Transverse colon (tissue), 4 donors: ENCODE results near the gene CLN5. TPM values are rescaled to one million over a fixed set of nuclear protein-coding genes. Genes with fewer than 3 reads are reported as not detected.

Experiments
- DNase-seq: peaks from one replicate; pipeline ENCODE4 v3.0.0-alpha.2; 2019
- H3K27ac ChIP-seq, 4 donors: fragments of 200-600 bp; sonication (generic); 2 replicates each; pipeline ENCODE4 v1.5.1; 2016 to 2018; ENCODE audit warnings: inconsistent platforms in 4 of 4
- H3K27me3 ChIP-seq: fragments of 200-600 bp; sonication (generic); 2 replicates; pipeline ENCODE4 v1.5.1; 2017; ENCODE audit warnings: inconsistent platforms
- H3K36me3 ChIP-seq, 4 donors: fragments of 200-600 bp; sonication (generic); 2 replicates each; pipeline ENCODE4 v1.5.1; 2017 to 2019; ENCODE audit warnings: inconsistent platforms in 4 of 4
- H3K4me1 ChIP-seq, 4 donors: fragments of 200-600 bp; sonication (generic); 2 replicates each; pipeline ENCODE4 v1.5.1; 2017 to 2020; ENCODE audit warnings: inconsistent platforms in 4 of 4
- H3K4me3 ChIP-seq, 4 donors: fragments of 200-600 bp; sonication (generic); 1 replicate in 1 of 4; 2 replicates in 3 of 4; pipeline versions ENCODE4 v1.5.1 to v1.6.1; 2017 to 2019; ENCODE audit warnings: inconsistent platforms in 4 of 4
- H3K9me3 ChIP-seq, 2 donors: fragments of 200-600 bp; sonication (generic); 2 replicates each; pipeline ENCODE4 v1.5.1; 2017 to 2019; ENCODE audit warnings: inconsistent platforms in 2 of 2
- EP300 ChIP-seq: sonication (generic); formaldehyde crosslinking; IDR thresholded peaks from one replicate; pipeline ENCODE4 v1.6.1; 2017; ENCODE audit warnings: antibody characterized with exemption, low read depth
- POLR2A ChIP-seq: fragments of 450-650 bp; IDR thresholded peaks from one replicate; pipeline ENCODE4 v1.6.1; 2016; ENCODE audit warnings: antibody characterized with exemption, mild to moderate bottlenecking, moderate library complexity
- POLR2AphosphoS5 ChIP-seq, 3 donors: sonication (generic); formaldehyde crosslinking; IDR thresholded peaks; one replicate each; pipeline ENCODE4 v1.6.1; 2016; ENCODE audit warnings: antibody characterized with exemption in 3 of 3
- WGBS, 2 donors: methylation state at CpG; one replicate each; pipeline ENCODE4 v1.1.5; 2018; ENCODE audit warnings: low coverage in 1 of 2; 5-methylcytosine and 5-hydroxymethylcytosine counted together
- in situ Hi-C, 4 donors: fragments of 200-750 bp; cut with MboI; loops; one replicate each; pipeline versions ENCODE4 v1.15.0 to v1.15.1; 2017; ENCODE audit warnings: low sequenced_read_pairs in 3 of 4, low pct_ligation_motif_present in 1 of 4, low pct_unique_long_range_greater_than_20kb in 1 of 4
- intact Hi-C: fragments of 100-400 bp; cut with DNase I; formaldehyde crosslinking; loops from one replicate; pipeline ENCODE4 v1.15.1; 2023; ENCODE audit warnings: low total_unique reads
- total RNA-seq, 4 donors: library from RNA; depleted of rRNA; stranded (reverse); fragments of >200 nt; gene quantifications; one replicate each; pipeline ENCODE4 v1.1.0, GENCODE V29; 2016
- TF ChIP-seq, protein P1 (sequence below), 5 experiments: fragments of 200-600 bp in 3 of 5; fragments of 450-650 bp in 2 of 5; sonication (generic) in 3 of 5; IDR thresholded peaks; 1 replicate in 2 of 5; 2 replicates in 3 of 5; pipeline ENCODE4 v1.5.1; 2016 to 2017; ENCODE audit warnings: antibody characterized with exemption in 5 of 5, inconsistent platforms in 3 of 5, mild to moderate bottlenecking in 2 of 5, moderate library complexity in 1 of 5

The CLN5 gene
- total RNA-seq, 4 donors from 2014 or later = 1.6 to 28.7 (median 21.8) TPM

DNA sequence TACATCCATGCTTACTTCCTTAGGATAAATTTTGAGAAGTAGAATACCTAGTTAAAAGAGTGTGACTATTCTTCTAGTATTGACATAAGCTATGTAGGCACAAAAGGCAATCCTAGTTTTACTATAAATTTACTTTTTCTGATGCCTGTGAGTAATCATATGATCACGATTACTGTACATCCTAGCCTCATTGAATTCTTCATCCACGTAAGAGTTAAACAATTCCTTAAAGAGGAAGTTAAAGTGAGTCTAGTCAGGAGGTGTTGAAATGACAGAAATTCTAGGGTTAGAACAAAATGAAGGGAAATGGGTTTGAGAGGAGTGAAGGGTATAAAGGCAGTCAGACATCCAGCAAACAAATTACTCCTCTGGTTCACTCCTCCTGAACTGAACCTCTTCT is 43.7 kb upstream of the CLN5 start, which contains the start of gene ACOD1:
Gene ACOD1, plus strand, starts transcription at position 363 of the 400 bp plus-strand sequence. CDS start 48 bp downstream, outside the sequence.
- H3K27ac ChIP-seq = no peak within 1 kb of the TSS
- H3K9me3 ChIP-seq = no peaks in the 10 kb centered on the region
- WGBS, 2 donors = 27 to 74% methylated on average over 2 of the region's 2 CpGs
- TF ChIP-seq, protein P1, sequence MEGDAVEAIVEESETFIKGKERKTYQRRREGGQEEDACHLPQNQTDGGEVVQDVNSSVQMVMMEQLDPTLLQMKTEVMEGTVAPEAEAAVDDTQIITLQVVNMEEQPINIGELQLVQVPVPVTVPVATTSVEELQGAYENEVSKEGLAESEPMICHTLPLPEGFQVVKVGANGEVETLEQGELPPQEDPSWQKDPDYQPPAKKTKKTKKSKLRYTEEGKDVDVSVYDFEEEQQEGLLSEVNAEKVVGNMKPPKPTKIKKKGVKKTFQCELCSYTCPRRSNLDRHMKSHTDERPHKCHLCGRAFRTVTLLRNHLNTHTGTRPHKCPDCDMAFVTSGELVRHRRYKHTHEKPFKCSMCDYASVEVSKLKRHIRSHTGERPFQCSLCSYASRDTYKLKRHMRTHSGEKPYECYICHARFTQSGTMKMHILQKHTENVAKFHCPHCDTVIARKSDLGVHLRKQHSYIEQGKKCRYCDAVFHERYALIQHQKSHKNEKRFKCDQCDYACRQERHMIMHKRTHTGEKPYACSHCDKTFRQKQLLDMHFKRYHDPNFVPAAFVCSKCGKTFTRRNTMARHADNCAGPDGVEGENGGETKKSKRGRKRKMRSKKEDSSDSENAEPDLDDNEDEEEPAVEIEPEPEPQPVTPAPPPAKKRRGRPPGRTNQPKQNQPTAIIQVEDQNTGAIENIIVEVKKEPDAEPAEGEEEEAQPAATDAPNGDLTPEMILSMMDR (IDR thresholded peaks at IDR 0.05) = no peak
- TF ChIP-seq POLR2AphosphoS5 (IDR thresholded peaks at IDR 0.05) (no peak), EP300 (no peak), POLR2A (no peak)
- H3K4me1 ChIP-seq = no peaks in the 10 kb centered on the region
- H3K27me3 ChIP-seq = no peaks in the 10 kb centered on the region
- intact Hi-C loops (no loop called here), in situ Hi-C loops (no loop called here)
- no peaks in the 10 kb centered on the region for H3K36me3 ChIP-seq
- H3K4me3 ChIP-seq = no peak within 1 kb of the TSS
- no peak for DNase-seq

DNA sequence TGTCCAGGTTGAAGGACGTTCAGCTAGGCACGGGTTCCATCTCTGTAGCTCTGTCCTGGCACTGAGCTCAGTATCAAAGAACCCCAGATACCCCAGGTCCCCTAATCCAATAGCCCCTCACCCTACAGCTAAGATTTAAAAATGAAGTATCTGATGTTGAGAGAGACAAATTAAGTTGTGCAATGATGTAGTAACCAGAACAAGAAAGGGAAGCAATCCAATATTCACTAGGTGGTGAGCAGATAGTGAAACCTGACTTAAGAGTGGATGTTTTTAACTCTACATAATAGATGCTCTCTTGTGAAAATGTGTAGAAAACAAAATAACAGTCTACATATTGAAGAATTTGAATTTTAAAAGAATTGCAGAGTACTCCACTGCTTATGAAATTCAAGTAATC is 41.8 kb upstream of the CLN5 start:
- DNase-seq = no peak
- H3K27me3 ChIP-seq = no peaks in the 10 kb centered on the region
- WGBS, 2 donors = 86 to 96% methylated on average over 2 of the region's 2 CpGs
- no peak for TF ChIP-seq EP300
- no peak overlapping the region for H3K27ac ChIP-seq
- H3K4me3 ChIP-seq = no peak overlapping the region
- in situ Hi-C loops (no loop called here), intact Hi-C loops (no loop called here)
- no peaks in the 10 kb centered on the region for H3K4me1 ChIP-seq
- no peaks in the 10 kb centered on the region for H3K9me3 ChIP-seq
- no peaks in the 10 kb centered on the region for H3K36me3 ChIP-seq

DNA sequence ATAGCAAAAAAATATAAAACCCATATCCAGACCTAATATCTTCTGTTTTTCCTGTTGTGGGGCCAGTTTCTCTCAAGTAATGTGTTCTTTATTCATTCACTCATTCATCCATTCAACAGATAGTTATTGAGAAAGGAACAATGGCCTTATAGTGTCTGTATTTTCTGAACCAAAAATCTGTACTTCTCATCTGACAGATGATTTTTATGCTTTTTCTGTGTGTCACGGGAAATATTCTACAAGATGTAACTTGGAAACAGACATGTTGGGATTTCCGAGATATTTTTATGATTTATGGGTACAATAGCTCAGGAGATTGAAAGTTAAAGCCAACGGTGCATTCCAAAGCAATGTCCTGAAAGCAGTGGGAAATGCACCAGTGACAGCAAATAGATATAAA is 37.9 kb upstream of the CLN5 start:
- DNase-seq = no peak
- in situ Hi-C loops (no loop called here), intact Hi-C loops (no loop called here)
- H3K9me3 ChIP-seq = no peaks in the 10 kb centered on the region
- TF ChIP-seq POLR2A (no peak), EP300 (no peak), POLR2AphosphoS5 (IDR thresholded peaks at IDR 0.05) (no peak)
- TF ChIP-seq, protein P1 (IDR thresholded peaks at IDR 0.05) = no peak
- H3K27me3 ChIP-seq = no peaks in the 10 kb centered on the region
- no peak overlapping the region for H3K27ac ChIP-seq
- H3K4me1 ChIP-seq = no peaks in the 10 kb centered on the region
- no peak overlapping the region for H3K4me3 ChIP-seq
- no peaks in the 10 kb centered on the region for H3K36me3 ChIP-seq
- 48 to 56% methylated on average over 3 of the region's 3 CpGs for WGBS, 2 donors

DNA sequence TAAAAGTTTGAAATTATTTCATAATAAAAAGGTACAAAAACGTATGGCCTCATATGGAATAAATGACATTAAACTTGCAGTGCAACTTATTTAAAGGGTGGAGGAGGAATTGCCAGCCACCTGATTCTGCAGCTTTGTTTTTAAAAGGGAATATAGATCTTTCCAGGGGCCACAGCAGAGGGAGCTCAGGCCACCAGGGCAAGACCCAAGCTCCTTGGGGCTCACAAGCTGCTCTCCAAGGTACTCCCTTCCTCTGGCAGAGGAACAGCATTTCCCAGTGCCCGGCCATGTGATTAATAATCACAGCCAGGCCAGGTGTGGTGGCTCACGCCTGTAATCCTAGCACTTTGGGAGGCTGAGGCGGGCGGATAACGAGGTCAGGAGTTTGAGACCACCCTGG is 37.3 kb upstream of the CLN5 start:
- 33 to 75% methylated on average over 1 to 6 of the region's 6 CpGs for WGBS, 2 donors
- intact Hi-C loops = no loop called here
- no peak for DNase-seq
- in situ Hi-C loops = no loop called here
- no peak overlapping the region for H3K4me3 ChIP-seq
- H3K27ac ChIP-seq = no peak overlapping the region
- peaks cover under 1 to 1% of the 10 kb centered on the region in 2 donors for H3K9me3 ChIP-seq
- no peaks in the 10 kb centered on the region for H3K36me3 ChIP-seq
- TF ChIP-seq EP300 = no peak
- TF ChIP-seq, protein P1 (IDR thresholded peaks at IDR 0.05) = no peak
- TF ChIP-seq POLR2AphosphoS5 (IDR thresholded peaks at IDR 0.05) = no peak
- no peak for TF ChIP-seq POLR2A
- H3K27me3 ChIP-seq = no peaks in the 10 kb centered on the region
- H3K4me1 ChIP-seq = no peaks in the 10 kb centered on the region

DNA sequence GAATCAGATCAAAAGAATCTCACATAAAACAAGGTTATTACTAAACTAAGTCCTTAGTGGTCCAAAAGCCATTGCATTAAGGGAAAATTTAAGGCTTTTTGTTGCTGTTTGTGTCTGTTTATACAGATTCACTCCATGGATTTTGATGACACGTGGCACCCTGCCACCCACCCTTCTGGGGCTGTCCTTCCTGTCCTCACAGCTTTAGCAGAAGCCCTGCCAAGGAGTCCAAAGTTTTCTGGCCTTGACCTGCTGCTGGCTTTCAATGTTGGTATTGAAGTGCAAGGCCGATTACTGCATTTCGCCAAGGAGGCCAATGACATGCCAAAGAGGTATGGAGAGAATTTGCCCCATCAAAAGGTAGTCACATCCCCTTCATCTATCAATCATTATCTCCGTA is 36.7 kb upstream of the CLN5 start:
- H3K27me3 ChIP-seq = no peaks in the 10 kb centered on the region
- no peaks in the 10 kb centered on the region for H3K36me3 ChIP-seq
- no peak overlapping the region for H3K4me3 ChIP-seq
- peaks cover 7% of the 10 kb centered on the region in 2 donors for H3K9me3 ChIP-seq
- intact Hi-C loops (no loop called here), in situ Hi-C loops (no loop called here)
- DNase-seq = no peak
- 75 to 93% methylated on average over 4 of the region's 4 CpGs for WGBS, 2 donors
- no peak overlapping the region for H3K27ac ChIP-seq
- TF ChIP-seq, protein P1 (IDR thresholded peaks at IDR 0.05) = no peak
- no peak for TF ChIP-seq POLR2A
- no peak for TF ChIP-seq POLR2AphosphoS5 (IDR thresholded peaks at IDR 0.05)
- TF ChIP-seq EP300 = no peak
- H3K4me1 ChIP-seq = no peaks in the 10 kb centered on the region
